KOPT-K1 (cell line): ENCODE results near the gene BSCL2.
A peak's percentile ranks its signal among the peaks of the same experiment; 100 is the strongest.

ENCODE experiments used
- H3K27ac ChIP-seq: fragments of 200-600 bp; sonication (generic); 2 replicates; pipeline ENCODE4 v1.5.1; 2016; ENCODE audit warnings: antibody characterized with exemption, mild to moderate bottlenecking, low read depth, low read length; ENCODE audit not compliant: poor library complexity, severe bottlenecking
- H3K36me3 ChIP-seq: fragments of 200-600 bp; sonication (generic); 2 replicates; pipeline ENCODE4 v1.5.1; 2017; ENCODE audit warnings: antibody characterized with exemption, mild to moderate bottlenecking, low read length, moderate library complexity; ENCODE audit not compliant: insufficient read depth
- H3K9me3 ChIP-seq: fragments of 200-600 bp; sonication (generic); 2 replicates; pipeline ENCODE4 v1.5.1; 2017; ENCODE audit warnings: antibody characterized with exemption, low read length, mild to moderate bottlenecking; ENCODE audit not compliant: insufficient read depth, poor library complexity, severe bottlenecking

Gene BSCL2

DNA sequence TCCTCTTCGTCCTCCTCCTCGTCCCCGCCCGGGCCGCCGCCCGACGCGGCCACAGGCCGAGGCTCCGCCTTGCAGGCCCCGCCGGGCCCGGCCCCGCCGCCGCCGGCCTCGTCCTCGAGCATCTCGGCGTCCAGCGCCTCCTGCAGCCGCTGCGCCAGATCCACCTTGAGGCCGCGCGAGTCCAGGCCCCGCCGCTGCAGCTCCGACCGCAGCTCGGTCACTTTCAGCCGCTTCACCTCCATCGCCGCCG, 19.6 kb upstream of the BSCL2 start:
- Histone ChIP-seq H3K27ac (peak overlapping the region; percentile 93), H3K36me3 (peaks cover 57% of the 10 kb centered on the region), H3K9me3 (no peaks in the 10 kb centered on the region)

DNA sequence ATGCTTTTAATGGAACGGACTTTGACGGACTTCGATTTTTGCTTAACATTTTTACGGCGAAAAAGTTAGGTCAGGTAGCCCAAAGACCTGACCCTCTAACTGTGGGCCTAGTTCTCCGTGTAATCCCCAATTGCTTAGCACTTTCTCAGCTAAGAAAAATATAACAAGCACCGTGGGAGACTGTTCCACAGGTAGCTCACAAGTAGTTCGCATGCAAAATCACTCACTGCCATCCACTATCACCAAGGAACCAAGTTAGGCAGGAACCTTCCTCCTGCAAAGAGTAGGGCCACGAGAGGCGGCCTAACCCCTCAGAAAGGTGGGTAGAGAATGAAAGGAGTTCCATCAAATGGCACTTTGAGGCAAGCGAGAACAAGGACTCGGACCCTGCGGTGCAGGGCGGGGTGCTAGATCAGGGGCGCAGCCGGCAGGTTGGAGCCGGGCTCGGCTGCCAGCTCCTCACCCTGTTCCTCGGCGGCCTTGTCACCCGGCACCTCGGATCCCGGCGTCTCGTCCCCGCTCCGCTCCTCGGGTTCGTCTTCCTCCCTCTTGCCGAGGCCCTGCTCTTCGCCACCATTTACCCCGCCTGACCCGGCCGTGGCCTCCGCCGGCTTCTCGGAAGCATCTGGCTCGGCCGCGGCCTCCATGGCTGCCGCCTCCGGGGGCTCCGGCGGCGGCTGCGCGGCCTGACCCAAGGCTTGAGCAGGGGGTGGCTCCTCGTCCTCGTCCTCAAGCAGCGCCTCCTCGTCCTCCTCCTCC, 19.1 kb upstream of the BSCL2 start:
- peaks cover 57% of the 10 kb centered on the region for H3K36me3 ChIP-seq
- no peaks in the 10 kb centered on the region for H3K9me3 ChIP-seq
- peak overlapping the region; percentile 93 for H3K27ac ChIP-seq

- Histone ChIP-seq H3K27ac (peak overlapping the region; percentile 93), H3K9me3 (no peaks in the 10 kb centered on the region), H3K36me3 (peaks cover 60% of the 10 kb centered on the region)
Observed at GRCh38 chr11:62725646-62726045, 18.4 kb upstream of the BSCL2 start.

- no peaks in the 10 kb centered on the region for H3K9me3 ChIP-seq
- H3K27ac ChIP-seq = peak overlapping the region; percentile 17
- H3K36me3 ChIP-seq = peaks cover 74% of the 10 kb centered on the region
Observed at GRCh38 chr11:62724171-62724570, 16.9 kb upstream of the BSCL2 start.

DNA sequence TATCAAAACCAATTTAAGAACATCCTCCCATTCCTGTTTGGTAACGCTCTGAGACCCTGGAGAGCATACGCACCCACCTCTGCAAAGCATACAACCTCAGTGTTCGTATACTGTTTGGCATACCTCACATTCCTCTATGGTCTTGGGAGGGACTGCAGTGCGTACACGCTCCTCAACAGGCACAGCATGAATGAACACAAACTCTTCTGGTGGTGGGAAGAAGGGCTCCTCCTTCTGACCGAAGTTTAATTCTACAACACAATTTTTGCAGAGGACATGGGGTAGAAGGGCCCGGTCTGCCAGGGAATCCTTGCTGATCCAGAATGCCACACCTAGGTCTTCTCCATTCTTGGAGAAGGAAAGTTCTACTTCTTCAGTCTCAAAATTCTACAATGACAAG, 14.8 kb upstream of the BSCL2 start:
- Histone ChIP-seq H3K36me3 (peaks cover 96% of the 10 kb centered on the region), H3K9me3 (no peaks in the 10 kb centered on the region)

GRCh38 chr11:62719302-62719978, 12.2 kb upstream of the BSCL2 start:
- H3K27ac ChIP-seq = no peak overlapping the region
- H3K36me3 ChIP-seq = peaks cover 100% of the 10 kb centered on the region
- no peaks in the 10 kb centered on the region for H3K9me3 ChIP-seq

More for the DNA sequence above, 14.8 kb upstream of the BSCL2 start:
- no peak overlapping the region for H3K27ac ChIP-seq

GRCh38 chr11:62716816-62717215, 9.6 kb upstream of the BSCL2 start:
- Histone ChIP-seq H3K27ac (no peak overlapping the region), H3K9me3 (no peaks in the 10 kb centered on the region), H3K36me3 (peaks cover 99% of the 10 kb centered on the region)

DNA sequence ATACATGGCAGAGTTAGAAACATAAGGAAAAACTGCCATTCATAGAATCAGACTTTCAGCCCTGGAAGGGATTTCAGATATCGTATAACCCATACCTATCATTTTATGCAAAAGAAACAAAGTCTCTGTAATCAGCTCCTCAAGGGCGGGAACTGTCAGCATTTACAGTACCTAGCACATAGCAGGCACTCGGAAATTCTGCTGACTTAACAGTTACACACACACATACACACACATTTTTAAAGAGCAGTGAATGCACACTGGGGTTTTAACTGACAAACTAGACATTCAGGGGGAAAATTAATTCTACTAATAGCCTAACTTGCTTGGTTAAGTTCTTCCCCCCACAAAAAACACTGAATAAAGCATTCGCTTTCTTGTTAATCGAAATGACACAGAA, 9.0 kb upstream of the BSCL2 start:
- Histone ChIP-seq H3K27ac (no peak overlapping the region), H3K9me3 (no peaks in the 10 kb centered on the region), H3K36me3 (peaks cover 99% of the 10 kb centered on the region)

DNA sequence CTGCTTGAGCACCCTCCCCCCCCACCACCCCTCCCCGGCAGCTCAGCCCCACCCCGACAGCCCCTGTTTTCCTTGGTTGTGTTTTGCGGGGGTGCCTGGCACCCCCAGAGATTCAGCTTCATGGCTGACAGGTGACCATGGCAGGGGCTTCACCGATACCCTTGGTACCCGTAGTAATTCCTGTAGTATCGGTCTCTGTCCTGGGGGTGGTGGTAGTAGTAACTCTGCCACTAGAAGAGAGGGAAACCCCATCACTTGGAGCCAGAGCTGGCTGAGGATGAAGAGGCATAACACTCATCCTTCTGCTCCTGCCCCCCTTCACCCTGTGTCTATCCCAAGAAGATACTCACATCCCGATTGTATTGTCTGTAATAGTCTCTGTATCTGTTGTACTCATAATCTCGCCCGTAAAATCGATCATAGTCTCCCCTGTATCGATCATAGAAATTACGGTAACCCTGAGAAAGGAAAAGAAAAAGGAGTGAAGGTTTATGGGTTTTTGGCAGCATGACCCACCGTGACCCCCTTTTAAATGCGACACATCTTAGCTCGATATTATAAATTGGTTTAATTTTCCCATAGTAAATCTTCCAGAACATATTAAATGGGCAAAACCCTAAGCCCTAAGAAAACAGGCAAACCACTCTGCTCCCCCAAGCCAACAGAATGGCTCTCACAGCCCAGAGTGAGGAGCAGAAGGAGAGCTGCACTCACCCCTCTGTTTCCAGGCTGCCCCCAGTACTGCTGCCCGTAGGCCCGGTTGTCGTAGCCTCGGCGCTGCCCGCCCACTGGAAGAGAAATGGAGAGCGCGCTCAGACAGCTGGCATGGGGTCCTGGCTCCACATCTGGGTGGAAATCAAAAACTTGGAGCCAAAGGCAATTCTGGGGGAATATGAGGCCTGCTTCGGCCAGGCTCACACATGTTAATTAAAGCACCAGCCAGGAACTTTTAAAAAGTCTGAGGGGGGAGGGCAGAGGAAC, 8.2 kb upstream of the BSCL2 start:
- Histone ChIP-seq H3K27ac (no peak overlapping the region), H3K36me3 (peaks cover 99% of the 10 kb centered on the region), H3K9me3 (no peaks in the 10 kb centered on the region)

DNA sequence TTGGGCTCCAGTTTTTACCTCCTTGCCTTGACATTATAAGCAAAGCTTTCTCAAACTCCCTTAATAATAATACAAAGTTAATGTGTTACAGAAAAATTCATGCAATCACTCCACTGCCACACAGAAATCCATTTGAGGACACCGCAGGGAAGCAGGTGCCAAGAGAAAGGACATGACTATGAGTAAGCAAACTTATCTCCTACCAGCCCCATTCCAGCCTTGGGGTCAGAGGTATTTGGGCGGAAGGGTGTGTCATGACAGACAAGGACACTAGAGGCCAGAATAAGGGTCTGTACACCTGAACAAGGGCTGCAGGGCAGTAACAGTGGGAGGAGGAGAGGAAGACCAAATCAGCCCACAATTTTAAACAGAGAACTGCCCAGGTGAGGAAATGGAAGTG, 6.1 kb upstream of the BSCL2 start:
- Histone ChIP-seq H3K36me3 (peaks cover 83% of the 10 kb centered on the region), H3K9me3 (no peaks in the 10 kb centered on the region), H3K27ac (no peak overlapping the region)

GRCh38 chr11:62712861-62713260, 5.6 kb upstream of the BSCL2 start:
- no peak overlapping the region for H3K27ac ChIP-seq
- peaks cover 78% of the 10 kb centered on the region for H3K36me3 ChIP-seq
- no peaks in the 10 kb centered on the region for H3K9me3 ChIP-seq

DNA sequence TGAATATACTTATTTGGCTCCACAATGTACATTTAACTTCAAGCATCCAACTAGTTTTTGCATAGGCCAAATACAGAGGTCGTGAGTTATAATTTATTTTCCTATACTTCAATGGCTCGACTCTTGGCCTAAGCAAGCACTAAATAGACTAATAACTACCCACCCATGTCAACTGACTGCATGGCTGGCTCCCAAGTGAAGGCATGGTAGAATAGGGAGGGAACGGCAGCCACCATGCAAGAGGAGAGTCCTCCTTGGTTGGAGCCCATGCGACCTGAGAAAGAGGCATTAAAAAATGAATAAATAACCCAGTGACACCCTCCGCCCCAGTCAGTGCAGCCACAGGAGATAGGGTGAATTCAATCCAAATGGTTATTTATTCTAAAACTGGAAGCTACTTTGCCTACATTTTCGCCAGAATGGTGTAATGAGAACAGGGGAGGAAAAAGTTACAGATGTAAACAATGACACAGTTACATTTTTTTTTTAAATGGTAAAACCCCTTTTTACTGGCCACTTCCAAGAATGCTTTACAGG, 5.1 kb upstream of the BSCL2 start:
- Histone ChIP-seq H3K27ac (no peak overlapping the region), H3K9me3 (no peaks in the 10 kb centered on the region), H3K36me3 (peaks cover 73% of the 10 kb centered on the region)

DNA sequence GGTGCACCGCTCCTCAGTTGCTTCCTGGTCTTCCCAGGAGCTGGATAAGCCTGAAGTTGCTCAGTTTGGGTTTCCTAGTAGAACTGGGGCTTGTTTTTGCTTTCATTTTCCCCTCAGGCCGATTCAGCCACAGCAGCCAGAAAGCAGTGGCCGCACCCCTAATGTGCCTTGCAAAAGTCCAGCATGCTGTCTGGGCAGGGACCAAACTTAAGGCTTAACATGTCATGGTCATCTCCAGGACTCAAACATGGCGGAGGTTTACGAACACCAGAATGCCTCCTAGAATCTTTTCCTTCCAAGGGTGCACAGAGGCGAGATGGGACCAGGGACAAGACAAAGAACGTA, 2.7 kb upstream of the BSCL2 start:
- peaks cover 49% of the 10 kb centered on the region for H3K36me3 ChIP-seq
- peak overlapping the region; percentile 96 for H3K27ac ChIP-seq
- H3K9me3 ChIP-seq = no peaks in the 10 kb centered on the region

- peaks cover 43% of the 10 kb centered on the region for H3K36me3 ChIP-seq
- no peaks in the 10 kb centered on the region for H3K9me3 ChIP-seq
- H3K27ac ChIP-seq = peak overlapping the region; percentile 96
Observed at GRCh38 chr11:62709247-62710000, 2.2 kb upstream of the BSCL2 start.
